Brain microvascular endothelial cell (primary cell): ENCODE data around the gene SNCA.

Experiments
- DNase-seq: peaks from one replicate; pipeline ENCODE4 v3.0.0-alpha.2; 2020
- H3K27ac ChIP-seq: fragments of 250-450 bp; sonication (Bioruptor Pico); 2 replicates; pipeline ENCODE4 v1.5.1; 2020; ENCODE audit warnings: mild to moderate bottlenecking, moderate library complexity
- H3K27me3 ChIP-seq: fragments of 250-450 bp; sonication (Bioruptor Pico); replicated peaks from 2 replicates; pipeline ENCODE4 v1.5.1; 2020; ENCODE audit warnings: mild to moderate bottlenecking
- H3K36me3 ChIP-seq: fragments of 250-450 bp; sonication (Bioruptor Pico); replicated peaks from 2 replicates; pipeline ENCODE4 v1.5.1; 2020; ENCODE audit warnings: mild to moderate bottlenecking
- H3K4me3 ChIP-seq: 2 replicates; pipeline ENCODE4 v1.5.1; 2011; ENCODE audit warnings: low read depth, mild to moderate bottlenecking, control low read depth, low read length, moderate library complexity
- CTCF ChIP-seq: IDR thresholded peaks from 2 replicates; pipeline ENCODE4 v1.5.1; 2011; ENCODE audit warnings: low read depth, mild to moderate bottlenecking, moderate library complexity, low read length, control low read depth, inconsistent platforms; ENCODE audit errors: missing control alignments
- in situ Hi-C: cut with HindIII; loops from 2 replicates; pipeline ENCODE4 v1.10.0; 2017; ENCODE audit warnings: low sequenced_read_pairs, low pct_ligation_motif_present

The SNCA gene

GRCh38 chr4:89682808-89683207, 154.2 kb downstream of the SNCA start:
- no peaks in the 10 kb centered on the region for H3K27me3 ChIP-seq
- DNase-seq, result no peak
- H3K36me3 ChIP-seq, result no peaks in the 10 kb centered on the region
- H3K4me3 ChIP-seq, result no peak overlapping the region
- in situ Hi-C loops, result no loop called here
- no peak overlapping the region for H3K27ac ChIP-seq
- no peak for TF ChIP-seq CTCF

GRCh38 chr4:89681671-89682070, 155.3 kb downstream of the SNCA start:
- in situ Hi-C loops, result no loop called here
- no peaks in the 10 kb centered on the region for H3K36me3 ChIP-seq
- no peak for TF ChIP-seq CTCF
- DNase-seq, result no peak
- H3K27ac ChIP-seq, result no peak overlapping the region
- no peaks in the 10 kb centered on the region for H3K27me3 ChIP-seq
- H3K4me3 ChIP-seq, result no peak overlapping the region

GRCh38 chr4:89681219-89681618, 155.7 kb downstream of the SNCA start:
- H3K27ac ChIP-seq, result no peak overlapping the region
- in situ Hi-C loops, result no loop called here
- H3K4me3 ChIP-seq, result no peak overlapping the region
- H3K36me3 ChIP-seq, result no peaks in the 10 kb centered on the region
- TF ChIP-seq CTCF, result no peak
- H3K27me3 ChIP-seq, result no peaks in the 10 kb centered on the region
- DNase-seq, result peak; percentile 14

- Histone ChIP-seq H3K27me3 (no peaks in the 10 kb centered on the region), H3K36me3 (no peaks in the 10 kb centered on the region), H3K4me3 (no peak overlapping the region), H3K27ac (no peak overlapping the region)
- TF ChIP-seq CTCF, result no peak
- DNase-seq, result no peak
- in situ Hi-C loops, result no loop called here
Observed at GRCh38 chr4:89674876-89675459, 162.0 kb downstream of the SNCA start.
